Neural crest cell (in vitro differentiated cells): ENCODE data around the gene TNFRSF19. TPM values are rescaled to one million over a fixed set of nuclear protein-coding genes. Genes with fewer than 3 reads are reported as not detected.

Experiments used
- DNase-seq: peaks from one replicate; pipeline ENCODE4 v3.0.0; 2021; ENCODE audit warnings: low read depth, mixed read lengths, low spot score
- H3K27ac Mint-ChIP-seq: one replicate; pipeline ENCODE4 v1.8.0; 2021; ENCODE audit warnings: mild to moderate bottlenecking, mixed read lengths; ENCODE audit not compliant: unreplicated experiment
- H3K27me3 Mint-ChIP-seq: 2 replicates; pipeline ENCODE4 v1.8.0; 2021; ENCODE audit warnings: low read depth, mild to moderate bottlenecking, mixed read lengths
- H3K36me3 Mint-ChIP-seq: 2 replicates; pipeline ENCODE4 v1.8.0; 2021; ENCODE audit warnings: low read depth, mild to moderate bottlenecking, mixed read lengths
- H3K4me1 Mint-ChIP-seq: 2 replicates; pipeline ENCODE4 v1.8.0; 2021; ENCODE audit warnings: mixed read lengths
- H3K4me3 Mint-ChIP-seq: one replicate; pipeline ENCODE4 v1.8.0; 2021; ENCODE audit warnings: mild to moderate bottlenecking, mixed read lengths
- H3K9me3 Mint-ChIP-seq: 2 replicates; pipeline ENCODE4 v1.8.0; 2021; ENCODE audit warnings: mixed read lengths
- CTCF ChIP-seq: fragments of 200-600 bp; sonication (generic); conservative IDR thresholded peaks from 2 replicates; pipeline ENCODE4 v1.5.0; 2021; ENCODE audit warnings: antibody characterized with exemption, mild to moderate bottlenecking
- total RNA-seq: library from RNA; stranded (reverse); gene quantifications from 2 replicates; pipeline ENCODE4 v1.2.1, GENCODE V29; 2021

TNFRSF19 gene
- total RNA-seq, 1 donor from 2014 or later, result 76.1 TPM

GRCh38 chr13:23645851-23646250 is 75.6 kb downstream of the TNFRSF19 start:
- no peak for DNase-seq
- peaks cover 5% of the 10 kb centered on the region for H3K9me3 Mint-ChIP-seq
- H3K36me3 Mint-ChIP-seq, result peaks cover 27% of the 10 kb centered on the region
- no peak overlapping the region for H3K27ac Mint-ChIP-seq
- no peaks in the 10 kb centered on the region for H3K27me3 Mint-ChIP-seq
- no peak for TF ChIP-seq CTCF
- peaks cover 3% of the 10 kb centered on the region for H3K4me1 Mint-ChIP-seq
- no peak overlapping the region for H3K4me3 Mint-ChIP-seq

- H3K4me1 Mint-ChIP-seq, result peaks cover 37% of the 10 kb centered on the region
- H3K27ac Mint-ChIP-seq, result no peak overlapping the region
These were observed 81.2 kb downstream of the TNFRSF19 start for GRCh38 chr13:23651439-23651838.

GRCh38 chr13:23651887-23652286 is 81.7 kb downstream of the TNFRSF19 start:
- peaks cover 8% of the 10 kb centered on the region for H3K9me3 Mint-ChIP-seq
- H3K36me3 Mint-ChIP-seq, result peaks cover 21% of the 10 kb centered on the region
- no peak overlapping the region for H3K4me3 Mint-ChIP-seq
- no peak for DNase-seq
- H3K27ac Mint-ChIP-seq, result no peak overlapping the region
- H3K4me1 Mint-ChIP-seq, result peaks cover 41% of the 10 kb centered on the region
- TF ChIP-seq CTCF, result no peak
- H3K27me3 Mint-ChIP-seq, result no peaks in the 10 kb centered on the region

More at GRCh38 chr13:23651439-23651838, 81.2 kb downstream of the TNFRSF19 start:
- peaks cover 25% of the 10 kb centered on the region for H3K36me3 Mint-ChIP-seq
- DNase-seq, result no peak
- H3K27me3 Mint-ChIP-seq, result no peaks in the 10 kb centered on the region
- peaks cover 8% of the 10 kb centered on the region for H3K9me3 Mint-ChIP-seq
- H3K4me3 Mint-ChIP-seq, result no peak overlapping the region
- no peak for TF ChIP-seq CTCF

GRCh38 chr13:23652909-23653726 is 82.9 kb downstream of the TNFRSF19 start:
- Mint-ChIP-seq H3K9me3 (peaks cover 8% of the 10 kb centered on the region), H3K4me3 (peak overlapping the region; percentile 47), H3K27me3 (no peaks in the 10 kb centered on the region), H3K4me1 (peaks cover 45% of the 10 kb centered on the region), H3K27ac (peak overlapping the region; percentile 92), H3K36me3 (peaks cover 19% of the 10 kb centered on the region)
- no peak for TF ChIP-seq CTCF
- DNase-seq, result no peak

- no peaks in the 10 kb centered on the region for H3K27me3 Mint-ChIP-seq
- H3K27ac Mint-ChIP-seq, result no peak overlapping the region
- TF ChIP-seq CTCF, result no peak
These were observed 84.2 kb downstream of the TNFRSF19 start for GRCh38 chr13:23654111-23655110.

More at GRCh38 chr13:23654111-23655110, 84.2 kb downstream of the TNFRSF19 start:
- peaks cover 45% of the 10 kb centered on the region for H3K4me1 Mint-ChIP-seq
- peak overlapping the region; percentile 47 for H3K4me3 Mint-ChIP-seq
- H3K36me3 Mint-ChIP-seq, result peaks cover 15% of the 10 kb centered on the region
- H3K9me3 Mint-ChIP-seq, result peaks cover 3% of the 10 kb centered on the region
- no peak for DNase-seq
